Neural cell (in vitro differentiated cells): Measurements from ENCODE around the gene TRIM2. TPM values are rescaled to one million over a fixed set of nuclear protein-coding genes. Genes with fewer than 3 reads are reported as not detected.

ENCODE experiments used
- H2AFZ ChIP-seq: fragments of 200-600, 300-800 bp; sonication (generic), shearing (Covaris generic); 2 replicates; pipeline ENCODE4 v1.6.0; 2014; ENCODE audit warnings: low read depth, mild to moderate bottlenecking, antibody characterized with exemption, low read length, moderate library complexity
- H3F3A ChIP-seq: fragments of 200-600 bp; shearing (Covaris generic); 2 replicates; pipeline ENCODE4 v1.6.1; 2016; ENCODE audit warnings: mild to moderate bottlenecking, moderate library complexity, mixed read lengths, antibody characterized with exemption, low read length; ENCODE audit not compliant: insufficient read depth, poor library complexity, severe bottlenecking
- H3K27ac ChIP-seq: fragments of 200-600, 300-800 bp; sonication (generic), shearing (Covaris generic); 2 replicates; pipeline ENCODE4 v1.5.1; 2014; ENCODE audit warnings: mild to moderate bottlenecking, low read length, moderate library complexity
- H3K27me3 ChIP-seq: fragments of 300-800, 200-600 bp; sonication (generic), shearing (Covaris generic); 2 replicates; pipeline ENCODE4 v1.6.0; 2014; ENCODE audit warnings: mild to moderate bottlenecking, low read depth, low read length, moderate library complexity; ENCODE audit not compliant: insufficient read depth
- H3K36me3 ChIP-seq: fragments of 300-800, 200-600 bp; sonication (generic), shearing (Covaris generic); 2 replicates; pipeline ENCODE4 v1.5.1; 2014; ENCODE audit warnings: mild to moderate bottlenecking, antibody characterized with exemption, low read length, moderate library complexity; ENCODE audit not compliant: insufficient read depth
- H3K4me2 ChIP-seq: fragments of 300-800, 200-600 bp; sonication (generic), shearing (Covaris generic); 2 replicates; pipeline ENCODE4 v1.6.0; 2014; ENCODE audit warnings: mild to moderate bottlenecking, low read length
- H3K4me3 ChIP-seq: fragments of 300-800, 200-600 bp; sonication (generic), shearing (Covaris generic); 2 replicates; pipeline ENCODE4 v1.5.1; 2014; ENCODE audit warnings: mild to moderate bottlenecking, low read length, moderate library complexity
- H3K79me2 ChIP-seq: fragments of 200-600 bp; shearing (Covaris generic); replicated peaks from 2 replicates; pipeline ENCODE4 v1.6.0; 2014; ENCODE audit warnings: mild to moderate bottlenecking, low read length, moderate library complexity; ENCODE audit not compliant: insufficient read depth
- H3K9ac ChIP-seq: fragments of 300-800, 200-600 bp; sonication (generic), shearing (Covaris generic); 2 replicates; pipeline ENCODE4 v1.6.1; 2016; ENCODE audit warnings: mild to moderate bottlenecking, low read length, mixed read lengths
- H3K9me2 ChIP-seq: fragments of 200-600 bp; shearing (Covaris generic); 2 replicates; pipeline ENCODE4 v1.6.1; 2016; ENCODE audit warnings: mild to moderate bottlenecking, low read length, mixed read lengths; ENCODE audit not compliant: insufficient read depth
- H3K9me3 ChIP-seq: fragments of 200-600, 300-800 bp; sonication (generic), shearing (Covaris generic); 2 replicates; pipeline ENCODE4 v1.6.1; 2016; ENCODE audit warnings: mild to moderate bottlenecking, mixed run types, low read length, moderate library complexity, mixed read lengths
- H4K20me1 ChIP-seq: fragments of 200-600 bp; shearing (Covaris generic); 2 replicates; pipeline ENCODE4 v1.6.1; 2016; ENCODE audit warnings: mild to moderate bottlenecking, mixed run types; ENCODE audit not compliant: insufficient read depth
- EP300 ChIP-seq: fragments of 450-650 bp; conservative IDR thresholded peaks from 2 replicates; pipeline ENCODE4 v1.6.1; 2014; ENCODE audit warnings: antibody characterized with exemption, mild to moderate bottlenecking, moderate library complexity; ENCODE audit not compliant: poor library complexity, severe bottlenecking
- EZH2 ChIP-seq: fragments of 200-600, 300-800 bp; shearing (Covaris generic), sonication (generic); IDR thresholded peaks from 2 replicates; pipeline ENCODE4 v1.6.1; 2014; ENCODE audit warnings: antibody characterized with exemption, low read length, borderline replicate concordance, mild to moderate bottlenecking; ENCODE audit not compliant: insufficient read depth, poor library complexity, severe bottlenecking
- MXI1 ChIP-seq: fragments of 450-650 bp; conservative IDR thresholded peaks from 2 replicates; pipeline ENCODE4 v1.6.1; 2014; ENCODE audit warnings: antibody characterized with exemption, mild to moderate bottlenecking; ENCODE audit not compliant: poor library complexity, severe bottlenecking
- POLR2AphosphoS5 ChIP-seq: IDR thresholded peaks from 2 replicates; pipeline ENCODE4 v1.6.1; 2012
- RAD21 ChIP-seq: fragments of 450-650 bp; conservative IDR thresholded peaks from 2 replicates; pipeline ENCODE4 v1.6.1; 2014; ENCODE audit warnings: antibody characterized with exemption, mild to moderate bottlenecking, moderate library complexity
- SMC3 ChIP-seq: fragments of 450-650 bp; conservative IDR thresholded peaks from 2 replicates; pipeline ENCODE4 v1.6.1; 2014; ENCODE audit warnings: antibody characterized with exemption, mild to moderate bottlenecking, moderate library complexity; ENCODE audit not compliant: poor library complexity
- TAF1 ChIP-seq: IDR thresholded peaks from 2 replicates; pipeline ENCODE4 v1.6.1; 2012; ENCODE audit warnings: low read depth
- polyA plus RNA-seq: library from polyadenylated mRNA; depleted of rRNA; stranded (reverse); fragments of >200 nt; gene quantifications from 2 replicates; pipeline ENCODE4 v1.2.3, GENCODE V29; 2014
- TF ChIP-seq, protein P1 (sequence below): IDR thresholded peaks from 2 replicates; pipeline ENCODE4 v1.6.1; 2012; ENCODE audit warnings: borderline replicate concordance
- TF ChIP-seq, protein P2 (sequence below): fragments of 450-650 bp; IDR thresholded peaks from 2 replicates; pipeline ENCODE4 v1.5.1; 2014; ENCODE audit warnings: antibody characterized with exemption, mild to moderate bottlenecking, moderate library complexity; ENCODE audit not compliant: poor library complexity, severe bottlenecking

The TRIM2 gene
- polyA plus RNA-seq, 1 donor from 2014 or later: 261 TPM

DNA sequence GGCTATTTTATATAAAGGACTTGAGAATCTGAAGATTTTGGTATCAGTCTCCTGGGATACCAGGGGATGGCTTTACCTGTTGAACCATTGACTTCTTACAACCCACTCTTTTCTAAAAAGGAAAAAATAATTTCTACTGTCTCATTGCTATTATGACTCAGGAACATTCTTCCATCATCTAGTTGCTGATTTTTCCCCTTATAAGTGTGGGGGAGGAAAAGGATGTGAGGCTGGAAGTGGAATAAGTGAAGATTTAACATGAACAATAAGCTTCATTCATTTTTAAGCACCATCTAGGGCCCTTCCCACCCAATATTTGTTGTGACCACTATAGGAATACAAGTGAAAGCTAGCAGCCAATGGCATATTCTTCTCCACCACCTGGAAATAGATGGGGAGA, 129.6 kb downstream of the TRIM2 start:
- H3K27ac ChIP-seq: no peak overlapping the region
- peaks cover 4% of the 10 kb centered on the region for H3K79me2 ChIP-seq
- no peaks in the 10 kb centered on the region for H3F3A ChIP-seq
- H3K9ac ChIP-seq: no peak overlapping the region
- H3K9me2 ChIP-seq: no peaks in the 10 kb centered on the region
- TF ChIP-seq EZH2 (no peak), POLR2AphosphoS5 (no peak), RAD21 (no peak), EP300 (no peak), SMC3 (no peak), TAF1 (no peak), MXI1 (no peak)
- TF ChIP-seq, protein P1, sequence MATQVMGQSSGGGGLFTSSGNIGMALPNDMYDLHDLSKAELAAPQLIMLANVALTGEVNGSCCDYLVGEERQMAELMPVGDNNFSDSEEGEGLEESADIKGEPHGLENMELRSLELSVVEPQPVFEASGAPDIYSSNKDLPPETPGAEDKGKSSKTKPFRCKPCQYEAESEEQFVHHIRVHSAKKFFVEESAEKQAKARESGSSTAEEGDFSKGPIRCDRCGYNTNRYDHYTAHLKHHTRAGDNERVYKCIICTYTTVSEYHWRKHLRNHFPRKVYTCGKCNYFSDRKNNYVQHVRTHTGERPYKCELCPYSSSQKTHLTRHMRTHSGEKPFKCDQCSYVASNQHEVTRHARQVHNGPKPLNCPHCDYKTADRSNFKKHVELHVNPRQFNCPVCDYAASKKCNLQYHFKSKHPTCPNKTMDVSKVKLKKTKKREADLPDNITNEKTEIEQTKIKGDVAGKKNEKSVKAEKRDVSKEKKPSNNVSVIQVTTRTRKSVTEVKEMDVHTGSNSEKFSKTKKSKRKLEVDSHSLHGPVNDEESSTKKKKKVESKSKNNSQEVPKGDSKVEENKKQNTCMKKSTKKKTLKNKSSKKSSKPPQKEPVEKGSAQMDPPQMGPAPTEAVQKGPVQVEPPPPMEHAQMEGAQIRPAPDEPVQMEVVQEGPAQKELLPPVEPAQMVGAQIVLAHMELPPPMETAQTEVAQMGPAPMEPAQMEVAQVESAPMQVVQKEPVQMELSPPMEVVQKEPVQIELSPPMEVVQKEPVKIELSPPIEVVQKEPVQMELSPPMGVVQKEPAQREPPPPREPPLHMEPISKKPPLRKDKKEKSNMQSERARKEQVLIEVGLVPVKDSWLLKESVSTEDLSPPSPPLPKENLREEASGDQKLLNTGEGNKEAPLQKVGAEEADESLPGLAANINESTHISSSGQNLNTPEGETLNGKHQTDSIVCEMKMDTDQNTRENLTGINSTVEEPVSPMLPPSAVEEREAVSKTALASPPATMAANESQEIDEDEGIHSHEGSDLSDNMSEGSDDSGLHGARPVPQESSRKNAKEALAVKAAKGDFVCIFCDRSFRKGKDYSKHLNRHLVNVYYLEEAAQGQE: no peak
- TF ChIP-seq, protein P2, sequence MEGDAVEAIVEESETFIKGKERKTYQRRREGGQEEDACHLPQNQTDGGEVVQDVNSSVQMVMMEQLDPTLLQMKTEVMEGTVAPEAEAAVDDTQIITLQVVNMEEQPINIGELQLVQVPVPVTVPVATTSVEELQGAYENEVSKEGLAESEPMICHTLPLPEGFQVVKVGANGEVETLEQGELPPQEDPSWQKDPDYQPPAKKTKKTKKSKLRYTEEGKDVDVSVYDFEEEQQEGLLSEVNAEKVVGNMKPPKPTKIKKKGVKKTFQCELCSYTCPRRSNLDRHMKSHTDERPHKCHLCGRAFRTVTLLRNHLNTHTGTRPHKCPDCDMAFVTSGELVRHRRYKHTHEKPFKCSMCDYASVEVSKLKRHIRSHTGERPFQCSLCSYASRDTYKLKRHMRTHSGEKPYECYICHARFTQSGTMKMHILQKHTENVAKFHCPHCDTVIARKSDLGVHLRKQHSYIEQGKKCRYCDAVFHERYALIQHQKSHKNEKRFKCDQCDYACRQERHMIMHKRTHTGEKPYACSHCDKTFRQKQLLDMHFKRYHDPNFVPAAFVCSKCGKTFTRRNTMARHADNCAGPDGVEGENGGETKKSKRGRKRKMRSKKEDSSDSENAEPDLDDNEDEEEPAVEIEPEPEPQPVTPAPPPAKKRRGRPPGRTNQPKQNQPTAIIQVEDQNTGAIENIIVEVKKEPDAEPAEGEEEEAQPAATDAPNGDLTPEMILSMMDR: no peak
- no peaks in the 10 kb centered on the region for H4K20me1 ChIP-seq
- H3K36me3 ChIP-seq: peaks cover 32% of the 10 kb centered on the region
- H2AFZ ChIP-seq: no peak overlapping the region
- no peaks in the 10 kb centered on the region for H3K9me3 ChIP-seq
- H3K4me3 ChIP-seq: no peak overlapping the region
- H3K4me2 ChIP-seq: no peak overlapping the region
- no peaks in the 10 kb centered on the region for H3K27me3 ChIP-seq

GRCh38 chr4:153335665-153336064, 131.4 kb downstream of the TRIM2 start:
- no peak overlapping the region for H3K4me3 ChIP-seq
- H3K27ac ChIP-seq: no peak overlapping the region

More at GRCh38 chr4:153335665-153336064, 131.4 kb downstream of the TRIM2 start:
- Histone ChIP-seq H3K27me3 (no peaks in the 10 kb centered on the region), H3K4me2 (no peak overlapping the region), H3K9me2 (no peaks in the 10 kb centered on the region), H3K9ac (no peak overlapping the region), H3K9me3 (no peaks in the 10 kb centered on the region), H3F3A (no peaks in the 10 kb centered on the region), H3K79me2 (peaks cover 4% of the 10 kb centered on the region), H2AFZ (no peak overlapping the region), H3K36me3 (peaks cover 38% of the 10 kb centered on the region), H4K20me1 (no peaks in the 10 kb centered on the region)
- TF ChIP-seq POLR2AphosphoS5: no peak
- TF ChIP-seq EZH2: no peak
- TF ChIP-seq, protein P2: no peak
- TF ChIP-seq SMC3: no peak
- TF ChIP-seq RAD21: no peak
- TF ChIP-seq MXI1: no peak
- TF ChIP-seq TAF1: no peak
- TF ChIP-seq, protein P1: no peak
- no peak for TF ChIP-seq EP300
